ENCODE data around the gene BLVRA.
"Not testable (repeated sequence)": the region's sequence is repeated elsewhere in the genome, so short reads cannot be mapped to it uniquely, and the experiment has no call there.

Gene BLVRA

GRCh38 chr7:43769281-43769680 is 10.8 kb downstream of the BLVRA start:
- no peak for TF ChIP-seq GATA1 (IDR thresholded peaks at IDR 0.05; ENCODE audit: low read depth, low read length)
- TF ChIP-seq POLR2A (IDR thresholded peaks at IDR 0.05; ENCODE audit: low read length), result no peak
- DNase-seq, result no peak

- TF ChIP-seq GATA1 (IDR thresholded peaks at IDR 0.05; ENCODE audit: low read depth, low read length) (no peak), POLR2A (IDR thresholded peaks at IDR 0.05; ENCODE audit: low read length) (no peak)
- no peak for DNase-seq
These were observed 11.4 kb downstream of the BLVRA start for GRCh38 chr7:43769791-43770465.

GRCh38 chr7:43771128-43771527 is 12.6 kb downstream of the BLVRA start:
- peak; percentile 72 to 86 for DNase-seq
- TF ChIP-seq POLR2A (IDR thresholded peaks at IDR 0.05; ENCODE audit: low read length), result no peak
- TF ChIP-seq GATA1 (IDR thresholded peaks at IDR 0.05; ENCODE audit: low read depth, low read length), result no peak

- DNase-seq, result peak; percentile 45 to 54
- TF ChIP-seq GATA1 (IDR thresholded peaks at IDR 0.05; ENCODE audit: low read depth, low read length), result no peak
These were observed 13.1 kb downstream of the BLVRA start for GRCh38 chr7:43771573-43771972.

- not testable (repeated sequence) for DNase-seq
These were observed 14.8 kb downstream of the BLVRA start for GRCh38 chr7:43773268-43773667.

- not testable (repeated sequence) for DNase-seq
These were observed 16.8 kb downstream of the BLVRA start for GRCh38 chr7:43775255-43775654.

GRCh38 chr7:43778293-43779044 is 20.0 kb downstream of the BLVRA start:
- not testable (repeated sequence) for DNase-seq

- peak; percentile 83 to 92 for DNase-seq
- TF ChIP-seq GATA1 (IDR thresholded peaks at IDR 0.05; ENCODE audit: low read depth, low read length), result no peak
- no peak for TF ChIP-seq POLR2A (IDR thresholded peaks at IDR 0.05; ENCODE audit: low read length)
These were observed 20.7 kb downstream of the BLVRA start for GRCh38 chr7:43779045-43779812.

- TF ChIP-seq POLR2A (IDR thresholded peaks at IDR 0.05; ENCODE audit: low read length), result no peak
- TF ChIP-seq GATA1 (IDR thresholded peaks at IDR 0.05; ENCODE audit: low read depth, low read length), result no peak
- no peak for DNase-seq
These were observed 23.5 kb downstream of the BLVRA start for GRCh38 chr7:43781726-43782607.

- no peak for DNase-seq
- TF ChIP-seq POLR2A (IDR thresholded peaks at IDR 0.05; ENCODE audit: low read length) (no peak), GATA1 (IDR thresholded peaks at IDR 0.05; ENCODE audit: low read depth, low read length) (no peak)
These were observed 24.5 kb downstream of the BLVRA start for GRCh38 chr7:43782768-43783555.

- DNase-seq, result no peak
- TF ChIP-seq GATA1 (IDR thresholded peaks at IDR 0.05; ENCODE audit: low read depth, low read length) (no peak), POLR2A (IDR thresholded peaks at IDR 0.05; ENCODE audit: low read length) (no peak)
These were observed 25.6 kb downstream of the BLVRA start for GRCh38 chr7:43784030-43784584.

GRCh38 chr7:43784585-43785087 is 26.2 kb downstream of the BLVRA start:
- peak in 1 of 2 experiments; percentile 22 for DNase-seq

GRCh38 chr7:43785420-43785819 is 26.9 kb downstream of the BLVRA start:
- TF ChIP-seq GATA1 (IDR thresholded peaks at IDR 0.05; ENCODE audit: low read depth, low read length) (no peak), POLR2A (IDR thresholded peaks at IDR 0.05; ENCODE audit: low read length) (no peak)
- no peak for DNase-seq

Data from erythroblast (primary cell).